ENCODE data around the gene CISTR.

- no peak for TF ChIP-seq CTCF (IDR thresholded peaks at IDR 0.05; ENCODE audit: low read length)
- no peak for TF ChIP-seq EZH2 (IDR thresholded peaks at IDR 0.05; ENCODE audit: borderline replicate concordance, low read length)
Observed at GRCh38 chr12:53755893-53756292, 4.1 kb upstream of the CISTR start.
